ENCODE data around the gene AIFM3. TPM values are rescaled to one million over a fixed set of nuclear protein-coding genes. Genes with fewer than 3 reads are reported as not detected.
A peak's percentile ranks its signal among the peaks of the same experiment; 100 is the strongest.

AIFM3 gene
- total RNA-seq, 1 donor from 2014 or later: 2.6 TPM

- no peaks in the 10 kb centered on the region for H3K9me3 Mint-ChIP-seq
- H3K4me3 Mint-ChIP-seq: no peak overlapping the region
- H3K4me1 Mint-ChIP-seq (ENCODE audit: unreplicated experiment): no peaks in the 10 kb centered on the region
- H3K27me3 Mint-ChIP-seq: no peaks in the 10 kb centered on the region
- DNase-seq (ENCODE audit: extremely low spot score, unreplicated experiment): no peak
- TF ChIP-seq, protein P1, sequence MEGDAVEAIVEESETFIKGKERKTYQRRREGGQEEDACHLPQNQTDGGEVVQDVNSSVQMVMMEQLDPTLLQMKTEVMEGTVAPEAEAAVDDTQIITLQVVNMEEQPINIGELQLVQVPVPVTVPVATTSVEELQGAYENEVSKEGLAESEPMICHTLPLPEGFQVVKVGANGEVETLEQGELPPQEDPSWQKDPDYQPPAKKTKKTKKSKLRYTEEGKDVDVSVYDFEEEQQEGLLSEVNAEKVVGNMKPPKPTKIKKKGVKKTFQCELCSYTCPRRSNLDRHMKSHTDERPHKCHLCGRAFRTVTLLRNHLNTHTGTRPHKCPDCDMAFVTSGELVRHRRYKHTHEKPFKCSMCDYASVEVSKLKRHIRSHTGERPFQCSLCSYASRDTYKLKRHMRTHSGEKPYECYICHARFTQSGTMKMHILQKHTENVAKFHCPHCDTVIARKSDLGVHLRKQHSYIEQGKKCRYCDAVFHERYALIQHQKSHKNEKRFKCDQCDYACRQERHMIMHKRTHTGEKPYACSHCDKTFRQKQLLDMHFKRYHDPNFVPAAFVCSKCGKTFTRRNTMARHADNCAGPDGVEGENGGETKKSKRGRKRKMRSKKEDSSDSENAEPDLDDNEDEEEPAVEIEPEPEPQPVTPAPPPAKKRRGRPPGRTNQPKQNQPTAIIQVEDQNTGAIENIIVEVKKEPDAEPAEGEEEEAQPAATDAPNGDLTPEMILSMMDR (conservative IDR thresholded peaks at IDR 0.05): peak; percentile 58
- H3K27ac Mint-ChIP-seq: no peak overlapping the region
- H3K36me3 Mint-ChIP-seq: no peaks in the 10 kb centered on the region
Observed at GRCh38 chr22:21020802-21021429, 53.9 kb downstream of the AIFM3 start.

DNA sequence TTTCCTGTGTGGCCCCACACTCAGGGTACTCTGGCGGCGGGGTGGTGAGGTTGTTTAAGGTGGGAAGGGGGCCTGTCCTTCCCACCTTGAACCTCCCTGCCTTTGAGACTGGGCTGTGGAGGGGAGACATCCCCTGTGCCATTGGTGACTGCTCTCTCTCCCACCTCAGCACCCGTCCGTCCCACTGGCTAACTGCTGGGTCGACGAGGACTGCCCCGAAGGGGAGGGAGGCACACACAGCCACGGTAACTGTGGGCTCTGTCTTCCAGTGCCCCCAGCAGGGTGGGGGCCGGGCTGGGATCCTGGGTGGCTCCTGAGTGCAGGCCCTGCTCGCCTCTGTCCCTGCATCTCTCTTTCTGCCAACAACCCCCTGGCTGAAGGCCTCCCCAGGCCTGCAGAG lies 55.5 kb downstream of the AIFM3 start:
- no peak for DNase-seq (ENCODE audit: extremely low spot score, unreplicated experiment)
- Mint-ChIP-seq H3K36me3 (no peaks in the 10 kb centered on the region), H3K9me3 (no peaks in the 10 kb centered on the region), H3K4me1 (ENCODE audit: unreplicated experiment) (no peaks in the 10 kb centered on the region), H3K27me3 (no peaks in the 10 kb centered on the region), H3K4me3 (no peak overlapping the region), H3K27ac (no peak overlapping the region)
- TF ChIP-seq, protein P1 (conservative IDR thresholded peaks at IDR 0.05): no peak

GRCh38 chr22:21022955-21023614 lies 56.0 kb downstream of the AIFM3 start:
- H3K4me1 Mint-ChIP-seq (ENCODE audit: unreplicated experiment): no peaks in the 10 kb centered on the region
- no peaks in the 10 kb centered on the region for H3K27me3 Mint-ChIP-seq
- H3K4me3 Mint-ChIP-seq: no peak overlapping the region
- H3K36me3 Mint-ChIP-seq: no peaks in the 10 kb centered on the region
- no peaks in the 10 kb centered on the region for H3K9me3 Mint-ChIP-seq
- TF ChIP-seq, protein P1 (conservative IDR thresholded peaks at IDR 0.05): peak; percentile 28
- DNase-seq (ENCODE audit: extremely low spot score, unreplicated experiment): no peak
- H3K27ac Mint-ChIP-seq: no peak overlapping the region

DNA sequence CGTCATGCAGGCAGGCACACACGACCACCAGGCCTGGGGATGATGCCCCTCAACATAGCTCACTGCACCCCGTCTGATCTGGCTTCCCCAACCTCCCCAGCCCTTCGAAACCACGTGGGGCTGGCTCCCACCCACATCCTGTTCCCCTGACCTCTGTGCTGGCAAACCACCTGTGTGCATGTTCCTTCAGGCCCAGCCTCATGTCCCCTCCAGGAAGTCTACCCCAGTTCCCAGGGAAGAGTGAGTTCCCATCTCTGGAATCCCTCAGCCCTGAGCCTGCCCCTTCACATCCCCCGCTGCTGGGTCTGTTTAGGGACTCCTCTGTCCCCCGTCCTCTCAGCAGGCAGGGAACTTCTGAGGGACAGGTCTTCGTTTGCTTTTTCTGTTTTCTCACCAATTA lies 58.2 kb downstream of the AIFM3 start:
- Mint-ChIP-seq H3K27ac (no peak overlapping the region), H3K4me3 (no peak overlapping the region), H3K9me3 (no peaks in the 10 kb centered on the region), H3K27me3 (no peaks in the 10 kb centered on the region), H3K36me3 (no peaks in the 10 kb centered on the region), H3K4me1 (ENCODE audit: unreplicated experiment) (peaks cover 7% of the 10 kb centered on the region)
- DNase-seq (ENCODE audit: extremely low spot score, unreplicated experiment): no peak
- TF ChIP-seq, protein P1 (conservative IDR thresholded peaks at IDR 0.05): no peak

DNA sequence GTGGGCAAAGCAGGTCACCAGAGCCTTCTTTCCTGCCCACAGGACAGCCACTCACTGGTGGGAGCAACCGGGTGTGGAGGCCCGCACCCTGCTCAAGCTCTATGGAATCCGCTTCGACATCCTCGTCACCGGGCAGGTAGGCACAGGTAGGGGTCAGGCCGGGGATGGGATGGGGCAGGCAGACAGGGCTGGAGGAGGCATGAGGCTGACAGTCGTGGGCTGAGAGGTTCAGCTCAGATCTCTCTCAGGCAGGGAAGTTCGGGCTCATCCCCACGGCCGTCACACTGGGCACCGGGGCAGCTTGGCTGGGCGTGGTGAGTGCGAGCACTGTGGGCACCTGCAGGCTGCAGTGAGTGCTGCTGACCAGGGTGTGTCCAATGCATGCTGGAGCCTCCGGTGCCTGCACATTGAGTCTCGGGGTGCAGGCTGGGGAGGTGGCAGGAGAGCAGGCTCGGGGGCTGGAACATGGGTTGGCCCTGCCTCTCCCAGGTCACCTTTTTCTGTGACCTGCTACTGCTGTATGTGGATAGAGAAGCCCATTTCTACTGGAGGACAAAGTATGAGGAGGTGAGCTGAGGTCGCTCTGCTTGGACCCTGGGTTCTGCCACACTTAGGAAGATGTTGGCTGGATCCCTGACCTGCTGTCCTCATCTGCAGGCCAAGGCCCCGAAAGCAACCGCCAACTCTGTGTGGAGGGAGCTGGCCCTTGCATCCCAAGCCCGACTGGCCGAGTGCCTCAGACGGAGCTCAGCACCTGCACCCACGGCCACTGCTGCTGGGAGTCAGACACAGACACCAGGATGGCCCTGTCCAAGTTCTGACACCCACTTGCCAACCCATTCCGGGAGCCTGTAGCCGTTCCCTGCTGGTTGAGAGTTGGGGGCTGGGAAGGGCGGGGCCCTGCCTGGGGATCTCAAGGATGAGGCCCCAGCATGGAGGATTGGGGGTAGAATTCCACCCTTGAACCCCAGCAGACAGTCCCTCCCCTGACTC lies 59.0 kb downstream of the AIFM3 start:
- peaks cover 7% of the 10 kb centered on the region for H3K4me1 Mint-ChIP-seq (ENCODE audit: unreplicated experiment)
- TF ChIP-seq, protein P1 (conservative IDR thresholded peaks at IDR 0.05): no peak
- H3K36me3 Mint-ChIP-seq: no peaks in the 10 kb centered on the region
- no peaks in the 10 kb centered on the region for H3K9me3 Mint-ChIP-seq
- no peak overlapping the region for H3K27ac Mint-ChIP-seq
- no peak for DNase-seq (ENCODE audit: extremely low spot score, unreplicated experiment)
- no peak overlapping the region for H3K4me3 Mint-ChIP-seq
- peaks cover 7% of the 10 kb centered on the region for H3K27me3 Mint-ChIP-seq

Data from type B pancreatic cell (in vitro differentiated cells).